Endothelial cell of umbilical vein (primary cell): ENCODE measurements around the gene PPP2CA. TPM values are rescaled to one million over a fixed set of nuclear protein-coding genes. Genes with fewer than 3 reads are reported as not detected.

Experiments
- BruUV-seq: library from RNA; stranded (reverse); fragments of 400-500 nt; replicated peaks from 2 replicates; lab custom pipeline; 2021; lab: Mats Ljungman, UMichigan
- CTCF ChIA-PET: fragments of 300-600, 350-600 bp; sonication (Branson Sonifier 250); formaldehyde crosslinking; loops from one replicate; lab custom pipeline; 2021; ENCODE audit warnings: antibody characterized with exemption, inconsistent platforms; lab: Charles Lee
- POLR2A ChIA-PET: fragments of 300-600, 350-600 bp; sonication (Branson Sonifier 250); formaldehyde crosslinking; loops from one replicate; lab custom pipeline; 2021; ENCODE audit warnings: antibody characterized with exemption, inconsistent platforms; lab: Charles Lee
- DNase-seq: peaks from one replicate; pipeline ENCODE4 v3.0.0-alpha.2; 2011; ENCODE audit warnings: low read depth, low spot score
- FAIRE-seq: peaks from 2 replicates; lab custom pipeline; 2011; peaks lifted over from hg19 to GRCh38; lab: Jason Lieb, UNC
- H2AFZ ChIP-seq: 2 replicates; pipeline ENCODE4 v1.6.0; 2012; ENCODE audit warnings: low read depth, low read length, control low read depth, inconsistent platforms
- H3K27ac ChIP-seq: 2 replicates; pipeline ENCODE4 v1.5.1; 2011; ENCODE audit warnings: low read depth, mild to moderate bottlenecking, control low read depth, low read length, moderate library complexity; ENCODE audit not compliant: insufficient read depth
- H3K27me3 ChIP-seq, 2 experiments: 2 replicates each; pipeline versions ENCODE4 v1.6.0 to v1.6.1; 2011; ENCODE audit warnings: low read length in 2 of 2, mixed read lengths in 1 of 2; ENCODE audit not compliant: control insufficient read depth in 2 of 2, insufficient read depth in 2 of 2
- H3K36me3 ChIP-seq, 2 experiments: 2 replicates in 1 of 2; 3 replicates in 1 of 2; pipeline ENCODE4 v1.5.1; 2011; ENCODE audit warnings: low read length in 2 of 2, mild to moderate bottlenecking in 1 of 2, moderate library complexity in 1 of 2; ENCODE audit not compliant: control insufficient read depth in 2 of 2, insufficient read depth in 2 of 2; ENCODE audit errors: extremely low read depth in 1 of 2
- H3K4me1 ChIP-seq: 3 replicates; pipeline ENCODE4 v1.5.1; 2011; ENCODE audit warnings: mild to moderate bottlenecking, low read length; ENCODE audit not compliant: control insufficient read depth, insufficient read depth; ENCODE audit errors: extremely low read depth
- H3K4me2 ChIP-seq: 2 replicates; pipeline ENCODE4 v1.6.1; 2011; ENCODE audit warnings: low read length, control low read depth, mixed read lengths; ENCODE audit not compliant: insufficient read depth
- H3K4me3 ChIP-seq, 3 experiments: fragments of 200-600 bp in 1 of 3; sonication (generic), shearing (Covaris generic) in 1 of 3; replicated peaks in 1 of 3; 2 replicates each; pipeline ENCODE4 v1.5.1; 2011 to 2016; ENCODE audit warnings: control low read depth in 3 of 3, low read length in 3 of 3, mild to moderate bottlenecking in 2 of 3, inconsistent platforms in 1 of 3, low read depth in 1 of 3, moderate library complexity in 1 of 3; ENCODE audit not compliant: insufficient read depth in 1 of 3
- H3K79me2 ChIP-seq: 2 replicates; pipeline ENCODE4 v1.6.0; 2012; ENCODE audit warnings: low read length, inconsistent platforms; ENCODE audit not compliant: control insufficient read depth, insufficient read depth
- H3K9ac ChIP-seq: replicated peaks from 2 replicates; pipeline ENCODE3; 2011; ENCODE audit warnings: low read length, control low read depth; ENCODE audit not compliant: insufficient read depth; ENCODE audit errors: extremely low read depth
- H3K9me1 ChIP-seq: replicated peaks from 3 replicates; pipeline ENCODE4 v1.6.0; 2011; ENCODE audit warnings: mild to moderate bottlenecking, low read length; ENCODE audit not compliant: control insufficient read depth, insufficient read depth; ENCODE audit errors: extremely low read depth
- H3K9me3 ChIP-seq: replicated peaks from 2 replicates; pipeline ENCODE4 v1.5.1; 2012; ENCODE audit warnings: low read length, inconsistent platforms; ENCODE audit not compliant: control insufficient read depth, insufficient read depth
- H4K20me1 ChIP-seq: replicated peaks from 2 replicates; pipeline ENCODE3; 2011; ENCODE audit warnings: mild to moderate bottlenecking, low read length; ENCODE audit not compliant: control insufficient read depth, insufficient read depth; ENCODE audit errors: extremely low read depth
- CTCF ChIP-seq, 2 donors: IDR thresholded peaks; 1 replicate in 1 of 2; 2 replicates in 1 of 2; pipeline ENCODE4 v1.5.1; 2011; ENCODE audit warnings: low read length in 2 of 2, mild to moderate bottlenecking in 2 of 2, moderate library complexity in 2 of 2, control low read depth in 1 of 2, inconsistent platforms in 1 of 2, low read depth in 1 of 2; ENCODE audit not compliant: insufficient read depth in 1 of 2; ENCODE audit errors: extremely low read depth in 1 of 2
- EZH2 ChIP-seq: IDR thresholded peaks from 2 replicates; pipeline ENCODE4 v1.6.1; 2012; ENCODE audit warnings: borderline replicate concordance, low read depth, mild to moderate bottlenecking, moderate library complexity, low read length, inconsistent platforms; ENCODE audit not compliant: severe bottlenecking
- FOS ChIP-seq: IDR thresholded peaks from 2 replicates; pipeline ENCODE4 v1.6.1; 2011; ENCODE audit warnings: mild to moderate bottlenecking, low read length, moderate library complexity, borderline replicate concordance; ENCODE audit not compliant: insufficient read depth
- GATA2 ChIP-seq: IDR thresholded peaks from 2 replicates; pipeline ENCODE4 v1.7.0; 2011; ENCODE audit warnings: low read depth, mild to moderate bottlenecking, moderate library complexity, mixed read lengths, low read length; ENCODE audit not compliant: insufficient read length, insufficient read depth
- JUN ChIP-seq: IDR thresholded peaks from 2 replicates; pipeline ENCODE4 v1.6.1; 2011; ENCODE audit warnings: borderline replicate concordance, low read depth; ENCODE audit not compliant: insufficient read length, insufficient read depth
- MAX ChIP-seq: IDR thresholded peaks from 2 replicates; pipeline ENCODE4 v1.6.1; 2011; ENCODE audit not compliant: insufficient read depth, insufficient read length
- MYC ChIP-seq: IDR thresholded peaks from one replicate; pipeline ENCODE4 v1.6.1; 2011; ENCODE audit warnings: mild to moderate bottlenecking, low read depth, low read length
- POLR2A ChIP-seq: IDR thresholded peaks from 2 replicates; pipeline ENCODE4 v1.6.1; 2012; ENCODE audit warnings: low read depth, mild to moderate bottlenecking, control low read depth, low read length
- POLR2AphosphoS5 ChIP-seq: IDR thresholded peaks from 2 replicates; pipeline ENCODE4 v1.6.1; 2012; ENCODE audit warnings: low read depth, mild to moderate bottlenecking, control low read depth, low read length, moderate library complexity; ENCODE audit not compliant: insufficient read depth
- dilution Hi-C: fragments of 300-500 bp; cut with MboI; formaldehyde crosslinking; loops from one replicate; pipeline ENCODE4 v1.15.0; 2019; ENCODE audit warnings: low sequenced_read_pairs; ENCODE audit not compliant: extremely low pct_ligation_motif_present
- intact Hi-C: fragments of 100-400 bp; cut with micrococcal nuclease; formaldehyde crosslinking; loops from one replicate; pipeline ENCODE4 v1.10.0; 2022
- polyA plus RNA-seq, 4 experiments: library from polyadenylated mRNA; depleted of rRNA in 3 of 4; stranded (reverse) in 3 of 4; unstranded in 1 of 4; fragments of >200 nt; gene quantifications; 2 replicates each; pipeline versions ENCODE4 v1.2.1 to v1.2.3, GENCODE V29; 2011 to 2012; ENCODE audit warnings: missing spikeins in 1 of 4
- total RNA-seq: library from RNA; stranded (reverse); gene quantifications from 2 replicates; pipeline ENCODE4 v1.2.3, GENCODE V29; 2021

The PPP2CA gene
- total and polyA plus RNA-seq, 2 donors (not counting 3 experiments of a cell fraction or from before 2014, with no cell fraction given), result 107 to 183 TPM

- no peaks in the 10 kb centered on the region for H3K27me3 ChIP-seq
- peaks cover 8 to 9% of the 10 kb centered on the region in 2 experiments for H3K36me3 ChIP-seq
- peaks cover 8% of the 10 kb centered on the region for H4K20me1 ChIP-seq
- no peak overlapping the region for H2AFZ ChIP-seq
- no peak for TF ChIP-seq MAX
- no peak for TF ChIP-seq MYC
- no peak for TF ChIP-seq CTCF (IDR thresholded peaks at IDR 0.05; ENCODE audit: extremely low read depth in 1 of 2, insufficient read depth in 1 of 2, low read depth in 1 of 2, low read length in 2 of 2)
- TF ChIP-seq POLR2A, result no peak
- no peak for TF ChIP-seq EZH2
- TF ChIP-seq FOS, result no peak
- TF ChIP-seq GATA2, result no peak
- no peak for TF ChIP-seq JUN
- no peak for TF ChIP-seq POLR2AphosphoS5
- H3K4me2 ChIP-seq, result no peak overlapping the region
- no peak overlapping the region for H3K27ac ChIP-seq
- no peak for FAIRE-seq
- H3K9me3 ChIP-seq, result no peaks in the 10 kb centered on the region
- no peaks in the 10 kb centered on the region for H3K9me1 ChIP-seq
- H3K4me1 ChIP-seq, result no peaks in the 10 kb centered on the region
- ChIA-PET CTCF (interaction anchor here (1.1 to 2.0 kb wide), 3 partner anchors 23 to 167 kb away, joined by 3 to 6 read pairs (median 3); no protein-coding TSS in a partner anchor), POLR2A (no interaction called here)
- BruUV-seq, result no TSS peak
- dilution Hi-C loops (no loop called here), intact Hi-C loops (no loop called here)
- H3K9ac ChIP-seq, result no peak overlapping the region
- H3K79me2 ChIP-seq, result peaks cover 89% of the 10 kb centered on the region
- no peak overlapping the region for H3K4me3 ChIP-seq
- no peak for DNase-seq
These were observed 19.2 kb downstream of the PPP2CA start for GRCh38 chr5:134206627-134207160.
